ENCODE results near the gene SERPINA1. TPM values are rescaled to one million over a fixed set of nuclear protein-coding genes. Genes with fewer than 3 reads are reported as not detected.

The SERPINA1 gene
- polyA plus RNA-seq, 12 donors = 1.1 to 98.2 (median 2.3) TPM; not detected in 1

Other genes with a start within 250 kb of the SERPINA1 start
- under 1 TPM in 8 of 12 donors, not detected in 4; 0.10 to 0.30 (median 0.19) TPM for gene PPP4R4, start 214.3 kb downstream of the SERPINA1 start, polyA plus RNA-seq (ENCODE audit: insufficient read length in 12 of 12)
- under 1 TPM in 6 of 12 donors, not detected in 6; 0.03 to 0.43 (median 0.04) TPM for gene SERPINA10, start 95.3 kb downstream of the SERPINA1 start, polyA plus RNA-seq (ENCODE audit: insufficient read length in 12 of 12)
- under 1 TPM in 2 of 12 donors, not detected in 10; 0.21 to 0.86 TPM for gene SERPINA6, start 65.3 kb downstream of the SERPINA1 start, polyA plus RNA-seq (ENCODE audit: insufficient read length in 12 of 12)
- gene SERPINA2, start 21.9 kb downstream of the SERPINA1 start, polyA plus RNA-seq (ENCODE audit: insufficient read length in 12 of 12) = not detected
- gene SERPINA11, start 64.2 kb upstream of the SERPINA1 start, polyA plus RNA-seq (ENCODE audit: insufficient read length in 12 of 12) = under 1 TPM in 3 of 12 donors, not detected in 9; 0.13 to 0.75 (median 0.26) TPM
- not detected for gene SERPINA9, start 87.6 kb upstream of the SERPINA1 start, polyA plus RNA-seq (ENCODE audit: insufficient read length in 12 of 12)
- gene SERPINA12, start 120.9 kb upstream of the SERPINA1 start, polyA plus RNA-seq (ENCODE audit: insufficient read length in 12 of 12) = not detected
- gene SERPINA4, start 172.8 kb upstream of the SERPINA1 start, polyA plus RNA-seq (ENCODE audit: insufficient read length in 12 of 12) = 1 to 10 TPM in 1 of 12 donors, under 1 TPM in 2, not detected in 9; 0.15 to 1.2 (median 0.25) TPM
- gene SERPINA5, start 192.8 kb upstream of the SERPINA1 start, polyA plus RNA-seq (ENCODE audit: insufficient read length in 12 of 12) = 1 to 10 TPM in 1 of 12 donors, under 1 TPM in 7, not detected in 4; 0.10 to 3.0 (median 0.27) TPM
- gene SERPINA3, start 223.8 kb upstream of the SERPINA1 start, polyA plus RNA-seq (ENCODE audit: insufficient read length in 12 of 12) = 1 to 10 TPM in 1 of 12 donors, under 1 TPM in 2, not detected in 9; 0.12 to 1.5 (median 0.59) TPM